Measurements from ENCODE around the gene CACNB2. TPM values are rescaled to one million over a fixed set of nuclear protein-coding genes. Genes with fewer than 3 reads are reported as not detected.

CACNB2 gene
- total RNA-seq, 1 experiment from 2014 or later = not detected

- H3K27me3 ChIP-seq (ENCODE audit: control insufficient read depth, insufficient read depth, low read length) = no peaks in the 10 kb centered on the region
- H3K4me3 ChIP-seq (ENCODE audit: low read depth in 2 of 2, low read length in 2 of 2) = no peak overlapping the region
- no TSS peak for BruUV-seq (replicated peaks)
- ATAC-seq (no peak), DNase-seq (ENCODE audit: low read depth, low spot score) (no peak)
- CTCF ChIA-PET = no interaction called here
- TF ChIP-seq, protein P1, sequence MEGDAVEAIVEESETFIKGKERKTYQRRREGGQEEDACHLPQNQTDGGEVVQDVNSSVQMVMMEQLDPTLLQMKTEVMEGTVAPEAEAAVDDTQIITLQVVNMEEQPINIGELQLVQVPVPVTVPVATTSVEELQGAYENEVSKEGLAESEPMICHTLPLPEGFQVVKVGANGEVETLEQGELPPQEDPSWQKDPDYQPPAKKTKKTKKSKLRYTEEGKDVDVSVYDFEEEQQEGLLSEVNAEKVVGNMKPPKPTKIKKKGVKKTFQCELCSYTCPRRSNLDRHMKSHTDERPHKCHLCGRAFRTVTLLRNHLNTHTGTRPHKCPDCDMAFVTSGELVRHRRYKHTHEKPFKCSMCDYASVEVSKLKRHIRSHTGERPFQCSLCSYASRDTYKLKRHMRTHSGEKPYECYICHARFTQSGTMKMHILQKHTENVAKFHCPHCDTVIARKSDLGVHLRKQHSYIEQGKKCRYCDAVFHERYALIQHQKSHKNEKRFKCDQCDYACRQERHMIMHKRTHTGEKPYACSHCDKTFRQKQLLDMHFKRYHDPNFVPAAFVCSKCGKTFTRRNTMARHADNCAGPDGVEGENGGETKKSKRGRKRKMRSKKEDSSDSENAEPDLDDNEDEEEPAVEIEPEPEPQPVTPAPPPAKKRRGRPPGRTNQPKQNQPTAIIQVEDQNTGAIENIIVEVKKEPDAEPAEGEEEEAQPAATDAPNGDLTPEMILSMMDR (IDR thresholded peaks at IDR 0.05) = no peak
- no peak for TF ChIP-seq POLR2AphosphoS5 (IDR thresholded peaks at IDR 0.05; ENCODE audit: low read depth, low read length)
- TF ChIP-seq, protein P2, sequence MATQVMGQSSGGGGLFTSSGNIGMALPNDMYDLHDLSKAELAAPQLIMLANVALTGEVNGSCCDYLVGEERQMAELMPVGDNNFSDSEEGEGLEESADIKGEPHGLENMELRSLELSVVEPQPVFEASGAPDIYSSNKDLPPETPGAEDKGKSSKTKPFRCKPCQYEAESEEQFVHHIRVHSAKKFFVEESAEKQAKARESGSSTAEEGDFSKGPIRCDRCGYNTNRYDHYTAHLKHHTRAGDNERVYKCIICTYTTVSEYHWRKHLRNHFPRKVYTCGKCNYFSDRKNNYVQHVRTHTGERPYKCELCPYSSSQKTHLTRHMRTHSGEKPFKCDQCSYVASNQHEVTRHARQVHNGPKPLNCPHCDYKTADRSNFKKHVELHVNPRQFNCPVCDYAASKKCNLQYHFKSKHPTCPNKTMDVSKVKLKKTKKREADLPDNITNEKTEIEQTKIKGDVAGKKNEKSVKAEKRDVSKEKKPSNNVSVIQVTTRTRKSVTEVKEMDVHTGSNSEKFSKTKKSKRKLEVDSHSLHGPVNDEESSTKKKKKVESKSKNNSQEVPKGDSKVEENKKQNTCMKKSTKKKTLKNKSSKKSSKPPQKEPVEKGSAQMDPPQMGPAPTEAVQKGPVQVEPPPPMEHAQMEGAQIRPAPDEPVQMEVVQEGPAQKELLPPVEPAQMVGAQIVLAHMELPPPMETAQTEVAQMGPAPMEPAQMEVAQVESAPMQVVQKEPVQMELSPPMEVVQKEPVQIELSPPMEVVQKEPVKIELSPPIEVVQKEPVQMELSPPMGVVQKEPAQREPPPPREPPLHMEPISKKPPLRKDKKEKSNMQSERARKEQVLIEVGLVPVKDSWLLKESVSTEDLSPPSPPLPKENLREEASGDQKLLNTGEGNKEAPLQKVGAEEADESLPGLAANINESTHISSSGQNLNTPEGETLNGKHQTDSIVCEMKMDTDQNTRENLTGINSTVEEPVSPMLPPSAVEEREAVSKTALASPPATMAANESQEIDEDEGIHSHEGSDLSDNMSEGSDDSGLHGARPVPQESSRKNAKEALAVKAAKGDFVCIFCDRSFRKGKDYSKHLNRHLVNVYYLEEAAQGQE (IDR thresholded peaks at IDR 0.05; ENCODE audit: insufficient read depth in 1 of 2, low read depth in 2 of 2, low read length in 1 of 2) = no peak
- TF ChIP-seq TCF7L2 (IDR thresholded peaks at IDR 0.05; ENCODE audit: low read depth, low read length) = no peak
- TF ChIP-seq SIN3A (IDR thresholded peaks at IDR 0.05; ENCODE audit: borderline replicate concordance, insufficient read depth, low read depth, low read length) = no peak
- H3K36me3 ChIP-seq (ENCODE audit: control insufficient read depth, insufficient read depth, low read length) = no peaks in the 10 kb centered on the region
- POLR2A ChIA-PET = no interaction called here
- in situ Hi-C loops (cut with HindIII; ENCODE audit: low pct_unique_long_range_greater_than_20kb, low sequenced_read_pairs) = no loop called here
- no peaks in the 10 kb centered on the region for H3K9me3 ChIP-seq (ENCODE audit: control insufficient read depth, insufficient read depth, low read depth, low read length)
- no peak overlapping the region for H3K27ac ChIP-seq (ENCODE audit: low read length)
- intact Hi-C loops (cut with micrococcal nuclease; ENCODE audit: unreplicated experiment) = no loop called here
- H3K4me1 ChIP-seq (ENCODE audit: control insufficient read depth, insufficient read depth, low read length) = no peaks in the 10 kb centered on the region
These were observed 120.9 kb downstream of the CACNB2 start for GRCh38 chr10:18261063-18261610.

- ATAC-seq (no peak), DNase-seq (ENCODE audit: low read depth, low spot score) (no peak)
- TF ChIP-seq SIN3A (IDR thresholded peaks at IDR 0.05; ENCODE audit: borderline replicate concordance, insufficient read depth, low read depth, low read length) = no peak
- TF ChIP-seq, protein P2 (IDR thresholded peaks at IDR 0.05; ENCODE audit: insufficient read depth in 1 of 2, low read depth in 2 of 2, low read length in 1 of 2) = no peak
- no peak overlapping the region for H3K4me3 ChIP-seq (ENCODE audit: low read depth in 2 of 2, low read length in 2 of 2)
- no peaks in the 10 kb centered on the region for H3K36me3 ChIP-seq (ENCODE audit: control insufficient read depth, insufficient read depth, low read length)
- H3K9me3 ChIP-seq (ENCODE audit: control insufficient read depth, insufficient read depth, low read depth, low read length) = no peaks in the 10 kb centered on the region
- ChIA-PET POLR2A (no interaction called here), CTCF (no interaction called here)
- no peaks in the 10 kb centered on the region for H3K27me3 ChIP-seq (ENCODE audit: control insufficient read depth, insufficient read depth, low read length)
- no peak overlapping the region for H3K27ac ChIP-seq (ENCODE audit: low read length)
- H3K4me1 ChIP-seq (ENCODE audit: control insufficient read depth, insufficient read depth, low read length) = no peaks in the 10 kb centered on the region
- BruUV-seq (replicated peaks) = no TSS peak
- in situ Hi-C loops (cut with HindIII; ENCODE audit: low pct_unique_long_range_greater_than_20kb, low sequenced_read_pairs) (no loop called here), intact Hi-C loops (cut with micrococcal nuclease; ENCODE audit: unreplicated experiment) (no loop called here)
These were observed 121.6 kb downstream of the CACNB2 start for GRCh38 chr10:18261768-18262231.

Measured in Panc1 (cell line).